HUDEP-2 (cell line): ENCODE measurements around the gene CHPF.

Source experiments
- DNase-seq, 76 experiments: peaks; one replicate each; lab custom pipeline; 2025; ENCODE audit not compliant: unreplicated experiment in 76 of 76; lab: John Stamatoyannopoulos, UW

Gene CHPF

DNA sequence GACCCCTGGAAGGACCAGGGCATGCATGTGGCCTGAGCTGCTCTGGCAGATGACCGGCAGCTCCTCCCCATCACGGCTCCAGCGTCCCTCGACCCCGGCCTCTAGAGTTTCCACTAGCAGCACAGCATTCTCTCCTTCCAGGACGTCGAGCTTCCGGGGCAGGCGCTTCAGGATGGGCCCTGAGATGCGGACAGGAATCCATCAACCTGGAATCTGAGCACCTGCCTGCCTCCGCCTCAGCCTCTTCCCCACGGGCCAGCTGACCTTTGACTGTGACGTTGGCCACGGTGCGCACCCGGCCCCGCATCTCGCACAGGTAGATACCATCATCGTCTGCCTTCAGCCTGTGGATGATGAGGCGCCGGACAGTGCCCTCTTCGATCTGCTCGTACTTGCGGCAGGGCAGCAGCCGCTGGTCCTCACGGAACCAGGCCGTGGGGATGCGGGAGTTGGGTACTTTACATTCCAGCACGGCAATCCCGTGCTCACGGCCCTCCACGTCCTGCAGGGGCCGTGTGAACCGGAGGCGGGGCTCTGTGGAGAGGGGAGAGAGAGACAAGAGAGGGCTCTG is 24.3 kb upstream of the CHPF start:
- DNase-seq, result no peak

DNA sequence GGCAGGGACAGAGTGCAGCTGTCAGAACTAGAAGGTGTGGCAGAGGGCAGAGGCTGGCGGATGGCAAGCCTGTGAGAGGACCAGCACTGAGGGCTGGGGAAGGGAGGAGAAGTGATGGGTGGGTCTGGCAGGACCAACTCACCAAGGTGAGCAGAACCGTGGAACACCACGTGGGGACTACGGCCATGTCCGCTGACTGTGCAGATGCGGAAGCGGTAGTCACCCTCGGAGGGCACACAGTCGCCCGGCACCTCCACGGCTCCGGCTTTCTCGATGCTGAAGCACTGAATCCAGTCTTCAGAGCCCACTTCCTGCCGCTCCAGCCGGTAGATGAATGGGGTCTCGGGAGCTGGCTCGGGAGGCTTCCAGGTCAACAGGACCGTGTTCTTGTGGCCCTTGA is 23.5 kb upstream of the CHPF start:
- DNase-seq, result no peak

DNA sequence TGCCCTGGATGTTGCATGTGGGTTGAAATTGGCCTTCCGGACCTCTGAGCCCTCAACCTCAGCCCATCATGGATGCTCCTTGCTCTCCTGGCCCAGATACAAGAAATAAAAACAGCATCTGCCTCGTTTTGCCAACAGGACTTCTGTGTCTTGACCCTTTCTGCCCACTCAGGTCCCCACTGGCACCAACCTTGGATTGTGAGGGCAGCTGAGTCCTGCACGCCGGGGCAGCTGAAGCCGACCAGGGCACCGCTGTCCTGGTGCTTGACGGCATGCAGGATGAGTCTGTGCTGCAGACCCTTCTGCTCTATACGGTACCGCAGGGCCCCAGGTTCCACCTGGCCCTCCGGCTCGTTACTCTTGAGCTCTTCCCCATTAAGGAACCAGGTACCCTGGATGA is 23.0 kb upstream of the CHPF start:
- DNase-seq, result no peak

DNA sequence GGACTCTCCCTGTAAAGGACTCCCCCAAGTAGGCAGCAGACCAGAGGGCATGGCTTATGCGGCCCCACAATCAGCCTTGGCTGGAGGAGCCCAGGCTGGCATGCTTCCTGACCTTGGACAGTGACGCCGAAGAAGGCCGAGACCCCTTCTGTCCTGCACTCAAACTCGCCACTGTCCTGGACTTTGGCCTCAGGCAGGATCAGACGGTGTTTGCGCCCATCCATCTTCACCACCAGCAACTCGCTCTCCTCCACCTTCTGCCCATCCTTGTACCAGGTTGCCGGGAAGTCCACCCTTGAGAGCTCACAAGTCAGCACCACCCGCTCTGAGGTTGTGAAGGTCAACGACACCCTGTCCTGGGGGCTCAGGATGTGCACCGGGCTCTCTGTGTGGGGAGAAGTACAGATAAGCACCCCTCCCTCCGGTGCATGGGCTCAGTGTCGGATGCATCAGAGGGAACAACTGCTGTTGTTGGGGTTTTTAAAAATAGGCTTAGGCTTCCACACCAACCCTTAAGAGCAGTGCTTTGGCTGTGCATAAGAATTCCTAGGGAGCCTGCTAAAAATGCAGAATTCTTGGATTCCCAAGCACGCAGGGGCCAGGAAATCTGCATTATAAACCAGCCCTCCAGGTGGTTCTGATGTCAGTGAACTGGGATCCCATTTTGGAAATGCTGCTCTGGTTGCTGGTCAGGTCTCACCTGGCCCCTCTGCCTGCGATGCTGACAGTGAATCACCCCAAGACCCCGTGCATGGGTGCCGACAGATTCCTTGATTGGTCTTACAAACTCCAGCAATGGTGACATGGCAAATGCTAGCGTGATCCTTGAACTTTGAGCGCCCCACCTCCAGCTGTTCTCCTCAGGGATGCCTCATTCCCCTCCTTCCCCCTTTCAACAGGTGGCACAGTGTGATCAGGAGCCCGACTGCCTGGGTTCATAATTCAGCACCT is 21.8 kb upstream of the CHPF start:
- no peak for DNase-seq

DNA sequence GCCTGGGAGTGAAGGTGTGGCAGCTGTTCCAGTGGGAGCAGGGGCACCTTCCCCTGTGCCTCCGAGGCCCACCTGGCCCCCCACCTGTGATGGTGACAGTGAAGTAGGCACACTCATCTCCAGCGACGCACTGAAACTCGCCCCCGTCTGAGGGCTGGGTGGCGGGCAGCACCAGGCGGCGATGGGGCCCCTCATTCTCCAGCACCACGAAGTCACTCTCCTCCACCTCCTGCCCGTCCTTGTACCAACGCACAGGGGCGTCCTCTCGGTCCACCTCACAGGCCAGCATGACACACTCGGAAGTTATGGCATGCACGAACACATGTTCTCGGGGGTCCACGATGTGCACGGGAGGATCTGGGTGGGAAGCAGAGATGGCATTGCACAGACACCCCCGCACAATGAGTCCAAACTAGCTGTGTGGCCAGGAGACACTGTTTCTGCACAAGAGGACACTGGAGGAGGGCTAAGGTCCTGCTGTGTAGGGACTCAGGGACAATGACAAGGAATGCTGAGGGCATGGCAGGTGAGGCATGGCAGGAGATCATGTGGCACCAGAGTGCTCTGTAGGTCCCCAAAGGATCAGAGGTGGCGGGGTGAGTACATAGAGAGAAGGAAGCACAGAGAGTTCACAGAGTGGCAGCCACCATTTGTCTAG is 19.8 kb upstream of the CHPF start:
- DNase-seq, result no peak

DNA sequence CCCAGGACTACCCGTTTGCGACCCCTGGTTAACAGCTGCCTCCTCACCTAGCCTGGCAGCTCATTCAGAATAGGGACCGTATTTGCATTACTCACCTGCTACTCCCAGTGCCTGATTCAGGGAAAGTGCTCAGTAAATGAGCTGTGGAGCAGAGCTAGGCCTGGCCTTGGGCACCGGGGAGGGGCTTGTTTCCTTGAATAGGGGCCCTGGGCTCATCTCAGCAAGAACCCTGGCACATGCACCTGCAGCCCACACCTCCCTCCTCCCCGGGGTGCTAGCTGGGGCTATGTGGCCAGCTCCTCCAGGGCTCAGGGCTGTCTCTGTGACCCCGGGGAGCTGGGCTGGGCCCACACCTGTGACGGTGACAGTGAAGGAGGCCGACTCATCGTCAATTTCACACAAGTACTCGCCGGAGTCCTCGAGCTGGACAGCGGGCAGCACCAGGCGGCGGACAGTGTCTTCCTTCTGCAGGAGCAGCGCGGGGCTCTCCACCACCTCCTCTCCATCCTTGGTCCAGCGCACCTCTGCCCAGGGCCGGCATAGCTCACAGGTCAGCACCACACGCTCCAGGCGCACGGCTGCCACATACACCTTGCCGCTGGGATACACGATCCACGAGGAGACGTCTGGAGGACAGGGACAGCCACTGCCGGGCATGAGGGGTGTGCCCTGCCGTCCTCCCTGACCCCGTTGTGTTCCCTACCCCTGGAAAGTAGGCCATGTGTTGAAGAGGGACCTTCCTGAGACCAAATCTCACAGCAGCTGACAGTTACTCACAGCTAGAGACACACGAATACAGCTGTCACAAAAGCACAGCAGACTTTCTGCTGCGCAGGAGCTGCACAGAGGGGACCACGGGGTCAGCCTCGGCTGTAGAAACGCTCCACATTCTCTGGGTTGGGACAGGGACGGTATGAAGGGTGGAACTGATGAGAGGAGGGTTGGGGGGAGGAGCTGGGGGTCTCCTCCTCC is 18.7 kb upstream of the CHPF start:
- DNase-seq, result no peak

DNA sequence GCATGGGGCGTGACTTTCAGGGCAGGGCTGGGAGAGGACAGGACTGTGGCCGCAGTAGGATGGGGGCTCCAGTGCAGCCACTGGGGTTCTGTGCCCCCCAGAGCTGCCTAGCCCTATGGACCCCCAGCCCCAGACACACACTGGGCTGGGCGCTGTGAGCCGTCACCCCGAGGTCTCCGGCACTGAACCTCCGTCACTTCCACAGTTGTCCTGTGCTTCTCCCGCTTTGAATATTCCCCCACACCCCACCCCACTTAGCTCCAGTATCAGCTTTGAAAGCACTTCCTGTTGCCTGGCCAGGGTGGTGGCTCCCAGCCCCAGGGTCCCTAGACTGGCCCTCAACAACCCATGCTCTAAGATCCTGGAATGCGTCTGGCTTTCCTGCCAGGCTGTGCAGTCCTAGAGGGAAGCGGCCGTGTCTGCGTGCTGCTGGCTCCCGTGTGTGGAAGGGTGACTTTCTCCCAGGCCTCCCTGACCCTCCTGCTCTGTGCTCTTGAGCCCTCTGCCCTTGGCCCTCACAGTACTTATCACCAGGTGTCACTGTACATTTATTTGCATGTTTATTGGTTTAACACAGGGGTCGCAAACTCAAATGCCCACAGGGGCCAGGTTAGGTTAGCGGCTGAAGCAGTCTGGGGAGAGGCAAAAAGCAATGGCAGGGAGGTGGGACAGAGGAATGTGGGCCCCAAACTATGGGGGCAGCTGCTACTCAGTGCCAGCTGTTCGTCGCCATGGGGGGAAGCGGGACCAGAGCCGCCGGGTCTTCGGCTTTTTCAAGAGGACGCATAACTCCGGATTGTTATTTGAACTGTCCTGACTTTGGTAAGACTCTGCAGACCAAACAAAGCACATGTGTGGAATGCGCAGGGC is 17.8 kb upstream of the CHPF start:
- DNase-seq, result no peak

DNA sequence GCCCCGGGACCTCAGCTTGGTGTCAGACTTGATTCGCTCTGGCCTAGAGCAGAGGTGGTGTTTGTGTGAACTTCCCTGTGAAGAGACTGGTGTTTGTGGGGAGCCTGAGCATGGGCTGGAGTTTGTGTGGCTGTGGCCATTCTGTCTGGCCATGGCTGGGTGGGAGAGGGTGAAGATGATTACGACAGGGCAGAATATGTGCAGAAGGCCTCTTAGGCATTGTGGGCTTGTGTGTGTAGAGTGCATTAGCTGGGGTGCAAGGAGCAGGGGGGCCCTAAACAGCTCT is 17.2 kb upstream of the CHPF start:
- no peak for DNase-seq

DNA sequence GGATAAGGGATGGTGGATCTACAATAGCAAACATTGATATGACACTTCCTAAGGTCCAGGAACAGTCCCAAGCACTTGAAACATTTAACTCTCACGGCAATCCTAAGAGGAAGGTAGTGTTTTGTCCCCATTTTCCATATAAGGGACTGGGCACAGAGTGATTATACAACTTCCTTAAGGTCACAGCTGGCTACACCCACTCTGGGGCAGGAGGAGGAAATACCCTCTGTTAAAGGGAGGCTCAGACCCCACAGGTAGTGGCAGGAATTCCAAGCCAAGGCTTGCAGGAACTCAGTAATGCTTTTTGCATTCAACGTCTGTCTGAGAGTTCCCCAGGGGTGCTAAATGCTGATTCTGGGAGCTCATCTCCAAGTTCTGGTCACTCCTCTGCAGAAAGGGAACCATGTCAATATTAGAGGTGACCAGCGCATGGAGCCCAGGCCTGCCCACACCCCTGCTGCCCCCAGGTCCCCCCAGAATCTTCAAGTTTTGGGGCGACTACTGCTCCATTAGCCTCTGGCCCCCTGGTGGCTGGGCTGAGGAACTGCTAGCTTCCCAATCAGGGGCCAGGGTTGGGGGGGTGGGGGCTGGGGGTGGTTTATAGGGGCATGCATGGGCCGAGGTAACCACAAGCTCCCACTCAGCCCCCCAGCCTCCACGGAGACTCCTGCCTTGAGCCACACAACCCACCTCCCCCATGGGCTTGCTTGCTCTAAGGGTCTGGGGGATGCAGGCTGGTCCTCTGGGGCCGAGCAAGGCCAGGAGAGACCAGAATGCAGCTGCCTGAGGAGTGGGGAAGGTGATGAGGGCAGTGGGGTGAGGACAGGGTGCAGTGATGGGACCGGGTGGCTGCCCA is 16.7 kb upstream of the CHPF start:
- DNase-seq, result no peak

DNA sequence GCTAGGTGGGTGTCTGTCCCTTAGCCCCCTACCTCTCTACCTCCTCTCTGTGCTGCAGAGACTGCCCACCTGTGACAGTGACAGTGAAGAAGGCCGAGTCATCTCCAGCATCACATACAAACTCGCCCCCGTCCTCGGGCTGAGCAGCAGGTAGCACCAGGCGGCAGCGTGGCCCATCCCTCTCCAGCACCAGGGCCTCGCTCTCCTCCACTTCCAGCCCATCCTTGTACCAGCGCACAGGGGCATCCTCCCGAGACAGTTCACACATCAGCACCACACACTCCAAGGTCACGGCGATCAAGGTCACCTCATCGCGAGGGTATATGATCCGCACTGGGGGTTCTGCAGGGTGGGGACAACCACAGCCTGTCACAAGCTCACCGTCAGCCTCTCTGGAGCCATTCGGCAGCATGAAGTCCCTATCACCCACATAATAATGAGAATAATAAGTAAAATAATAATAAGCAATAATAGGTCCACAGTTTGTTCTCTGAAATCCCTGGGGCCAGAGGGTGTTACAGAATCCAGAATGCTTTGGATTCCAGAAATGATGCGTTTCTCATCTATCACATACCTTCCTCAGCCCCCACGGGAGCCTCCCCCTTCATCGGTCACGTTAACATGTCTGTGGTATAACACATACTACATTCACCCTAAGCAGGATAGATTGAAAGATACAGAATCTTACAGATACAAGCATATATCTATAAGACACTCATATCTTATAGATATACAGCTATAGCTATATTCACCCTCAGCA is 15.7 kb upstream of the CHPF start:
- DNase-seq, result no peak

DNA sequence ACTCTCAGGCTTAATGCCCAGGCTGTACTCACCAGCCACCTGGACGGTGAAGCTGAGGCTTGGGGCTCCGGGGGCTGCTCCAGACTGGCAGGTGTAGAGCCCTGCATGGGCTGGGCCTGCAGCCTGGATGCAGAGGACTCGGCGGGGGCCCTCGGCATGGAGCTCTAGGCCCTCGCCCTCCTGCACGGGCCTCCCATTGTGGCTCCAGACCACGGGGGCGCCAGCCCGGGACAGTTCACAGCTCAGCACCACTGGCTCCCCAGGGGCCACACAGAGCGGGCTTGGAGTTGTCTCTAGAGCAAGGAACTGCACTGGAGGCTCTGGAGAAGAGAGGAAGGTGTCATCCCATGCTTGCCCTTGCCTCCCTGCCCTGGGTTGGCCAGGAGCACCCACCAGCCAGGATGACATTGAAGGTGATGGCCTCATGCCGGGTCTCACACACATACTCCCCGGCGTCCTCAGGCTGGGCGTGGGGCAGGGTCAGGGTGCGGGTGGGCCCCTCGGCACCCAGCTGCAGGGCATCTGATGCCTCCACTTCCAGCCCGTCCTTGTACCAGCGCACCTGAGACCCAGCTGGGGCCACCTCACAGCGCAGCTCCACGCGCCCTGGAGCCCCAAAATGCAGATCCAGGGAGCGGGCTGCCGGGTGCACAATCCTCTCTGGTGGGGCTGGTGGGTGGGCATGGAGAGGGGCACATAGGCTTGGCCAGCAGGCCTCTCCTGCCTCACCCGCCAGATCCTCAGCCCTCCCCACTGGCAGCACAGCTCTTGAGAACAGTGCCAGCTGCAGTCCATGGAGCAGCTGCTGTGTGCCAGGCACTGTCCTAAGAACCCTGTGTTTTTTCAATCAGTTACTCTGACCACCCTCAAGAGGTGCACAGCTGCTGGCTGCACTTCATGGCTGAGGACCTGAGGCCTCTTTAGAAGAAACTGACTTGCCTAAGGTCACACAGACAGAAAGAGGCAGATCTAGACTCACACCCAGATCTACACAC is 14.5 kb upstream of the CHPF start:
- DNase-seq, result no peak

DNA sequence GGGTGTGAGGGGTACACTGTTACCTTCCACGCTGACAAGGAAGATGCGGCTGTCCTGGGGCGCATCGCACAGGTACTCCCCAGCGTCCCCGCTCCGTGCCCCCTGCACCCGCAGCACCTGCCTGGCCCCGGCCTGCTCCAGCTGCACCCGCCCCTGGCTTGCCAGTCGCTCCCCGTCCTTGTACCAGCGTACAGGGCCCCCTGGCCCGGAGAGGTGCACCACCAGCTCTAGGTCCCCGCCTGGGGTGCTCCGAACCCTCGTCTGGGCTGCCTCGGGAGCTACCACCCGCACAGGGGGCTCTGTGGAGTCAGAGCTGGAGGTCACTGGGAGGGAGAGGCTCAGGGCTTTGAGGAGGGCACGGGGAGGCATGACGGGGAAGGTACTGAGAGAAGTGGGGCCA is 13.7 kb upstream of the CHPF start:
- no peak for DNase-seq

DNA sequence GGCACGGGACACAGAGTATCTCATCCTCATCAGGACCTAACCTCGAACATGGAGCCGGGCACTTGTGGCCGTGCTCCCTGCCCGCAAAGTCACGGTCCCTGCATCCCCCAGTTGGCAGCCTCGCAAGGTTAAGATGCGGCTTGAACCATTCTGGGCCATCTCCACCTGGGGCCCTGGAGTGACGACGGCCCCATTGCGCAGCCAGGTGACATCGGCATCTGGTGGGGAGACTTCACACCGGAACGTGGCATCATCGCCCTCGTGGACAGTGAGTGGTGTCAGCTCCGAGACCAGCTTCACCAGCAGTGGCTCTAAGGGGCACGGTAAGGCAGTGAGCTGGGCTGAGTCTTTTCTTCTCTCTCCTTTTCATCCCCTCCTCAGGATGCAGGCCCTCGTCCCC is 12.8 kb upstream of the CHPF start:
- no peak for DNase-seq

DNA sequence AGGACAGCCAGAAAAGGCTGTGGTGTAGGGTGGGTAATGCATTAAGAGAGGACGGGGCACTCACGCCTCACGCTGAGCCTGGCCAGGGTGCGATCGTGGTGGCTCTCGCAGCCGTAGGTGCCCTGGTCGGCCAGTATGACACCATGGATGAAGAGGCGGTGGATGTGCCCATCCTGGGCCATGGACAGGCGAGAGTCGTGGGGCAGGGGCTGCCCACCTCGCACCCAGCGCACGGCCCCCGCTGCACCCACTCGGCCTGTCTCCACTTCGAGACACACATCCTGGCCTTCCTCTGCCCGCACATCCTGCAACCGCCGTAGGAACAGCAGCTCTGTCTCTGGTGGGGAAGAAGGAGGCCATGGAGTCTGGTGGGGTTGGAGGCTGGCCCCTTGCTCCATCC is 12.3 kb upstream of the CHPF start:
- no peak for DNase-seq

DNA sequence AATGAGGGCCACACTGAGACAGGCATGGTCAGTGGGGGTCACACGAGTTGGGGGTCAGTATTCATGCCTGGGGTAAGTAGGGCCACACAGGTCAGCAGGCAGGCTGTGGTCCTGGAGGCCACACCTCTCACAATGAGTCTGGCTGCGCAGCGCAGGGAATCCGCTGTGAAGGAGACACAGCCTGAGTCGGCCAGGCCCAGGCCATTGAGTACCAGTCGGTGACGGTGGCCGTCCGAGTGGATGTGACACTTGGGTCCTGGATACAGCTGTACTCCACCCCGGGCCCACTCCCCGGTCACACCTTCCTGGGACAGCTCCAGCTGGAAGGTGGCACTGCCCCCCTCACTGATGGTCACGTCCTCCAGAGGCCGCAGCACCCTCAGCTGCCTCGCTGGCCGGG is 10.7 kb upstream of the CHPF start:
- no peak for DNase-seq

DNA sequence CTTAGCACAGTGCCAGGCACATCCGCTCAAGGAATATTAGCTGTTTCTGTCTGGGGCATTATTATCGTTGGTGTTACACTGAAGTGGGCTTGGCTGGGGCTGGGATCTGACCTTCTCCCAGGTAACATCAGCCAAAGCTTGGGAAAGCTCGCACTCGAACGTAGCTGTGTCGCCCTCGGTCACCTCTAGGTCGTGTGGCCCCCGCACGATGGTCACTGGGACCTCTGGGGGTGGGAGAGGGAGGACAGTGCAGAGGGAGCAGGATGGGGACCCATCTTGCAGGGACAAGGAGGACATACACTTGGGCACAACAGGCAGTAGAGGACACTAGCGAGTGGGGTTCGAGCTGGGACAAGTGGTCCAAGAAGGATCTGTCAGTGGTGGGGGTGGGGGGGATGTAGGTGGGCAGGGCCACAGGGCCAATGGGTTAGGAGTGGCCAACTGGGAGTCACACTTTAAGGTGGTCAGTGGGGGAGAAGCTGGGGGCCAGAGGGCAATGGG is 9.9 kb upstream of the CHPF start:
- DNase-seq, result no peak

DNA sequence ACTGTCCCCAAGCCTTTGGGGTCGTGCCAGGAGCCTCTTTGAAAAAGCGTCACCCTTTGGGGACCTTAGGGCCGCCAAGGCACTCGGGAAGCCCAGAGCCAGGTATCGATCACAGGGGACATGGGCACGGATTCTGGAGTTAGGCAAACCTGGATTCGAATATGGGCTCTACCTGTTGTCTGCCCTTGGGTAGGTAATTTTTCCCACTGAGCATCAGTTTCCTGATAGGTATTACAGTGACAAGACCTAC is 9.5 kb upstream of the CHPF start:
- DNase-seq, result no peak
